IPS DF 6.9 (cell line): ENCODE data around the gene CPAMD8.

Source experiments
- DNase-seq: peaks from one replicate; pipeline ENCODE4 v3.0.0-alpha.2; 2013; ENCODE audit warnings: low read depth, low spot score
- H3K27ac ChIP-seq: one replicate; pipeline ENCODE4 v1.5.1; 2013; ENCODE audit warnings: low read length, control low read depth
- H3K27me3 ChIP-seq: 2 replicates; pipeline ENCODE4 v1.6.1; 2013; ENCODE audit warnings: mild to moderate bottlenecking, low read length; ENCODE audit not compliant: control insufficient read depth, insufficient read depth
- H3K36me3 ChIP-seq: 2 replicates; pipeline ENCODE4 v1.6.1; 2013; ENCODE audit warnings: low read length; ENCODE audit not compliant: control insufficient read depth, insufficient read depth
- H3K4me1 ChIP-seq: 2 replicates; pipeline ENCODE4 v1.6.1; 2013; ENCODE audit warnings: low read length; ENCODE audit not compliant: control insufficient read depth, insufficient read depth
- H3K4me3 ChIP-seq: 2 replicates; pipeline ENCODE4 v1.5.1; 2013; ENCODE audit warnings: mild to moderate bottlenecking, low read length
- H3K9me3 ChIP-seq: 2 replicates; pipeline ENCODE4 v1.6.1; 2013; ENCODE audit warnings: low read length, inconsistent platforms; ENCODE audit not compliant: control insufficient read depth, insufficient read depth
- WGBS: extraction: QIAGEN DNeasy Blood & Tissue Kit; methylation state at CpG from one replicate; pipeline ENCODE4 v1.1.7; 2013; ENCODE audit warnings: mixed read lengths, missing lambda C conversion rate; ENCODE audit not compliant: insufficient read length, insufficient coverage; 5-methylcytosine and 5-hydroxymethylcytosine counted together

CPAMD8 gene

GRCh38 chr19:16927883-16928282 is 98.7 kb downstream of the CPAMD8 start:
- no peak overlapping the region for H3K27ac ChIP-seq
- H3K4me3 ChIP-seq: no peak overlapping the region
- DNase-seq: no peak
- no CpG with 5 or more reads among the region's 13 CpGs for WGBS
- H3K27me3 ChIP-seq: no peaks in the 10 kb centered on the region
- no peaks in the 10 kb centered on the region; the same call in 1 of the 2 replicates for H3K36me3 ChIP-seq
- no peaks in the 10 kb centered on the region for H3K9me3 ChIP-seq
- no peaks in the 10 kb centered on the region for H3K4me1 ChIP-seq

- WGBS: no CpG with 5 or more reads among the region's 13 CpGs
- H3K9me3 ChIP-seq: no peaks in the 10 kb centered on the region
- H3K27ac ChIP-seq: no peak overlapping the region
- H3K36me3 ChIP-seq: no peaks in the 10 kb centered on the region; the same call in 1 of the 2 replicates
- DNase-seq: no peak
- H3K4me1 ChIP-seq: no peaks in the 10 kb centered on the region
- no peak overlapping the region for H3K4me3 ChIP-seq
- H3K27me3 ChIP-seq: no peaks in the 10 kb centered on the region; the same call in 1 of the 2 replicates
These were observed 103.7 kb downstream of the CPAMD8 start for GRCh38 chr19:16922949-16923348.

GRCh38 chr19:16922592-16922934 is 104.0 kb downstream of the CPAMD8 start:
- H3K27ac ChIP-seq: no peak overlapping the region
- H3K27me3 ChIP-seq: no peaks in the 10 kb centered on the region; the same call in 1 of the 2 replicates
- H3K4me3 ChIP-seq: no peak overlapping the region
- no peaks in the 10 kb centered on the region for H3K4me1 ChIP-seq
- H3K9me3 ChIP-seq: no peaks in the 10 kb centered on the region
- no peaks in the 10 kb centered on the region; the same call in 1 of the 2 replicates for H3K36me3 ChIP-seq
- no CpG with 5 or more reads among the region's 1 CpG for WGBS
- DNase-seq: no peak

- H3K27ac ChIP-seq: no peak overlapping the region
- no peak overlapping the region for H3K4me3 ChIP-seq
- no CpG with 5 or more reads among the region's 21 CpGs for WGBS
- H3K9me3 ChIP-seq: no peaks in the 10 kb centered on the region
- H3K36me3 ChIP-seq: no peaks in the 10 kb centered on the region; the same call in 1 of the 2 replicates
- H3K27me3 ChIP-seq: no peaks in the 10 kb centered on the region; the same call in 1 of the 2 replicates
- no peak for DNase-seq
- H3K4me1 ChIP-seq: no peaks in the 10 kb centered on the region
These were observed 104.6 kb downstream of the CPAMD8 start for GRCh38 chr19:16921766-16922591.

DNA sequence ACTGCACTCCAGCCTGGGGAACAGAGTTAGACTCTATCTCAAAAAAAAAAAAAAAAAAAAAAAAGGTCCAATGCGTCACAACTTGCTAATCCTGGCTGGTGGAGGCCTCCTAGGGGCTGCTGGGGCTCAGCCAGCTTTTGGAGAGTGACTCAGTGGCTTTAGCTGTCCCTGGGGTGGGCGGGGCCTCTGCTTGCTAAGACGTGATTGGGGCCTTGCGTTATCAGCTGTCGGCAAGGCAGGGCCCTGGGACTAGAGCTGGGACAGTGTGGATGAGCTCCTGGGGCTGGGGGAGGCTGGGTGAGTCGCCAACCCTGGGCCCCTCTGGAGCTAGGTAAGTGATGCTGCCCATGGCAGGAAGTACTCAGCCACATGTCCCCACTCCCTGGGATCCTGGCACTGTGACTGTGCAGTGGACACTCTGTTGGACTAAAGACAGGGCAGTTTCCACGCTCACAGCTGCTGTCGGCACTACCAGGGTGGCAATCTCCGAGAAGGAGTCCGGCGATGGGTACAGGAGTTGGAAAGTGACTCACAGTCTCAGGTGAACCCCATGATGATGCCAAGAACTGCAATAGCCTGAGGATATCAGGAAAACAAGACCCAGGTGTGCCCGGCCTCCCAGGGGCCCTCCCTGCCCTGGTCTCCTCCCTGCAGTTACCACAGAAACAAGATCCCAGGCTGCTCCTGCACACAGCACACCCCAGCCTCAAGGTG is 105.6 kb downstream of the CPAMD8 start:
- no peak overlapping the region for H3K27ac ChIP-seq
- H3K36me3 ChIP-seq: no peaks in the 10 kb centered on the region; the same call in 1 of the 2 replicates
- no peaks in the 10 kb centered on the region; the same call in 1 of the 2 replicates for H3K27me3 ChIP-seq
- H3K4me3 ChIP-seq: no peak overlapping the region
- no peaks in the 10 kb centered on the region for H3K4me1 ChIP-seq
- no CpG with 5 or more reads among the region's 12 CpGs for WGBS
- H3K9me3 ChIP-seq: peaks cover 2% of the 10 kb centered on the region; the same call in 1 of the 2 replicates
- no peak for DNase-seq

DNA sequence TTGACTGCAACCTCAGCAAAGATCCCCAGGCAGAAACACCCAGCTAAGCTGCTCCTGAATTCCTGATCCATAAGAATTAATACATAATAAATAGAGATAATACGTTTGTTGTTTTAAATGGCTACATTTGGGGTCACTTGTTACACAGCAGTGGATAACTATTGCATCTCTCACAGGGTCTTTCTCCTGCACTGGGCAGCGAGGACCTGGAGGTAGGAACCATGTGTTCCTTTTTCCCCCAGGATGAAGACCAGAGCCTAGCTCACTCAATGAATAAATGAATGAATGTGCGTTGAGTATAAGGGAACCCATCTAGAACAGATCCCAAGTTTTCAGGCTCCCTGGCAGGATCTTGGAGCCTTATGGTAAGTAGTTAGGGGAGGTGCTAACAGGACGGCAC is 107.1 kb downstream of the CPAMD8 start:
- no peak for DNase-seq
- no peaks in the 10 kb centered on the region; the same call in 1 of the 2 replicates for H3K27me3 ChIP-seq
- no CpG with 5 or more reads among the region's 4 CpGs for WGBS
- H3K4me1 ChIP-seq: no peaks in the 10 kb centered on the region
- H3K27ac ChIP-seq: no peak overlapping the region
- H3K36me3 ChIP-seq: no peaks in the 10 kb centered on the region; the same call in 1 of the 2 replicates
- no peak overlapping the region for H3K4me3 ChIP-seq
- H3K9me3 ChIP-seq: peaks cover 2% of the 10 kb centered on the region; the same call in 1 of the 2 replicates

DNA sequence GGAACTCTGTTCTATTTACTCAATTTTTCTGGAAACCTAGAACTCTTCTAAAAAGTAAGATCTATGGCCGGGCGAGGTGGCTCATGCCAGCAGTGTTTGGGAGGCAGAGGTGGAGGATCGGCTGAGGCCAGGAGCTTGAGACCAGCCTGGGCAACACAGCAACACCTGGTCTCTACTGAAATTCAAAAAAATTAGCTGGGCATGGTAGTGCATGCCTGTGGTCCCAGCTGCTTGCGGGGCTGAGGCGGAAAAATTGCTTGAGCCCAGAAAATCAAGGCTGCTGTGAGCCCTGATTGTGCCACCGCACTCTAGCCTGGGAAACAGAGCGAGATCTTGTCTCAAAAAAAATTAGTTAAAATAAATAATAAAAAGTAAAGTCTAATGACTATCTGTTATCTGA is 109.2 kb downstream of the CPAMD8 start:
- no CpG with 5 or more reads among the region's 7 CpGs for WGBS
- no peak for DNase-seq
- no peak overlapping the region for H3K4me3 ChIP-seq
- no peaks in the 10 kb centered on the region; the same call in 1 of the 2 replicates for H3K27me3 ChIP-seq
- no peak overlapping the region for H3K27ac ChIP-seq
- H3K9me3 ChIP-seq: peaks cover 4% of the 10 kb centered on the region; the same call in 1 of the 2 replicates
- H3K36me3 ChIP-seq: peaks cover 3% of the 10 kb centered on the region; the same call in 1 of the 2 replicates
- H3K4me1 ChIP-seq: no peaks in the 10 kb centered on the region

DNA sequence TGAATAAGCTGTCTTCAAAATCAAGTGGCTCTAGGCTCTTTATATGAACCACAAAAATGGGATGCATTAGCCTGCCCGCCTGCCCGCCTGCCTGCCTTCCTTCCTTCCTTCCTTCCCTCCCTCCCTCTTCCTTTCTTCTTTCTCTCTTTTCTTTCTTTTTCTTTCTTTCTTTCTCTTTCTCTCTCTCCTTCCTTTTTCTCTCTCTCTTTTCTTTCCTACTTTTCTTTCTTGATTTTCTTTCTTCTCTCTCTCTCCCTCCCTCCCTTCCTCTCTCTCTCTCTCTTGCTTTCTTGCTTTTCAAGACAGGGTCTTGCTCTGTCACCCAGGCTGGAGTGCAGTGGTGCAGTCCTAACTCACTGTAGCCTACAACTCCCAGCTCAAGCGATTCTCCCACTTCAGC is 110.9 kb downstream of the CPAMD8 start:
- H3K36me3 ChIP-seq: peaks cover 3% of the 10 kb centered on the region; the same call in 1 of the 2 replicates
- WGBS: no CpG with 5 or more reads among the region's 3 CpGs
- H3K27me3 ChIP-seq: no peaks in the 10 kb centered on the region; the same call in 1 of the 2 replicates
- peaks cover 4% of the 10 kb centered on the region; the same call in 1 of the 2 replicates for H3K9me3 ChIP-seq
- no peak overlapping the region for H3K4me3 ChIP-seq
- H3K4me1 ChIP-seq: no peaks in the 10 kb centered on the region
- no peak for DNase-seq
- no peak overlapping the region for H3K27ac ChIP-seq

DNA sequence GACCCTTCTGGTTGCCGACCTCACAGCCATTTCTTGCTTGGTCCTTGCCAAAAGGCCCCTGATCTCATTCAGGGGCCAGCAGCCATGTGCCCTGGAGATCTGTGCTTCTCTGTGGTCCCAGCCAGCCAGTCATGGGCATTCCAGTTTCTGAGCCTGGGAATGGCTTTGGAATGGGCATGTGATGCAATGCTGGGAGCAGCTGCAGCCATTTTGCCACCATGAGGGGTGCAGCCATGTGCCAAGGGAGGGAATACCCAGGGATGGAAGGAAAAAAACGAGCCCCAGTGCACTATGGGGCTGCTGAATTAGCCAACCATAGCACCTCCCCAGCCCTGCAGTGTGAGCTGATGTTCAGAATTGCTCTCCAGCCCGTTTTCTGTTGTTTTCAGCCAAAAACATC is 111.5 kb downstream of the CPAMD8 start:
- no peak for DNase-seq
- no peak overlapping the region for H3K27ac ChIP-seq
- no peak overlapping the region for H3K4me3 ChIP-seq
- peaks cover 4% of the 10 kb centered on the region; the same call in 1 of the 2 replicates for H3K9me3 ChIP-seq
- H3K36me3 ChIP-seq: peaks cover 3% of the 10 kb centered on the region; the same call in 1 of the 2 replicates
- no peaks in the 10 kb centered on the region for H3K4me1 ChIP-seq
- no CpG with 5 or more reads among the region's 3 CpGs for WGBS
- no peaks in the 10 kb centered on the region; the same call in 1 of the 2 replicates for H3K27me3 ChIP-seq

GRCh38 chr19:16914421-16914820 is 112.2 kb downstream of the CPAMD8 start:
- Histone ChIP-seq H3K36me3 (peaks cover 3% of the 10 kb centered on the region; the same call in 1 of the 2 replicates), H3K27me3 (no peaks in the 10 kb centered on the region; the same call in 1 of the 2 replicates), H3K4me3 (no peak overlapping the region), H3K9me3 (peaks cover 4% of the 10 kb centered on the region; the same call in 1 of the 2 replicates), H3K4me1 (no peaks in the 10 kb centered on the region), H3K27ac (no peak overlapping the region)
- WGBS: no CpG with 5 or more reads among the region's 11 CpGs
- DNase-seq: no peak
